Suppressor macrophage treated with lipopolysaccharide for 4 hours (primary cell): ENCODE data around the gene NCKAP5.

Source experiments
- DNase-seq: peaks from one replicate; pipeline ENCODE4 v3.0.0-alpha.2; 2020

NCKAP5 gene

DNA sequence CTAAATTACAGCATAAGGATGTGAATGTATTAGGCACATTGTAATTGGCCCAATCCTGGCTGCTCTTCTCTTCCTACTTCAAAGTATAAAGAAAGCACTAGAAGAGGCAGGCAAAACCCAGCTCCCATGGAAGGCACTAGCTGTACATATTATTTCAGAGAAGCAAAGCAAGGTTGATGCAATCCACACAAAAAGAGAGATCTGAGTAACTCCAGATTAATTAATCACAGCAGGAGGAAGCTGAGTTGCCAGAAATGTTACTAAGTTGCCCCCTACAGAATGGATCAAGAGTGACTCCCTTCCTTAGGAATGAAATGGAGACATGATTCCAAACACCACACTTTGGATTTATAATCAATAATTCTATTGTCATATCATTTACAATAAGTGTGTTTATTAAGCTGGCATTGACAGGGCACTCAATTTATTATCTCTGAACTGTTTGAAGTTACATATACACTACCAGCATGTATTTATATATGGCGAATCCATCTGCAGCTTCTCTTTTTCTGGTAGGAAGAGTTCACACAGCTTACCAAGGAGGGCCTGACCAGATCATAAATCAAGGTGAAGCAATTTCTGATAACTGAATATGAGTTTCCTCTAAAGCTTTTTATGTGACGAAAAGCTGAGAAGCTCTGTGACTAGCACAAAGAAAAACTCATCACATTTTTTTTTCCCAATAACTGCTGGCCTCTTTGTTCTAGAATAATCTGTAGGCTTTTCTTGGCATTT, 505.2 kb downstream of the NCKAP5 start:
- DNase-seq, result no peak

DNA sequence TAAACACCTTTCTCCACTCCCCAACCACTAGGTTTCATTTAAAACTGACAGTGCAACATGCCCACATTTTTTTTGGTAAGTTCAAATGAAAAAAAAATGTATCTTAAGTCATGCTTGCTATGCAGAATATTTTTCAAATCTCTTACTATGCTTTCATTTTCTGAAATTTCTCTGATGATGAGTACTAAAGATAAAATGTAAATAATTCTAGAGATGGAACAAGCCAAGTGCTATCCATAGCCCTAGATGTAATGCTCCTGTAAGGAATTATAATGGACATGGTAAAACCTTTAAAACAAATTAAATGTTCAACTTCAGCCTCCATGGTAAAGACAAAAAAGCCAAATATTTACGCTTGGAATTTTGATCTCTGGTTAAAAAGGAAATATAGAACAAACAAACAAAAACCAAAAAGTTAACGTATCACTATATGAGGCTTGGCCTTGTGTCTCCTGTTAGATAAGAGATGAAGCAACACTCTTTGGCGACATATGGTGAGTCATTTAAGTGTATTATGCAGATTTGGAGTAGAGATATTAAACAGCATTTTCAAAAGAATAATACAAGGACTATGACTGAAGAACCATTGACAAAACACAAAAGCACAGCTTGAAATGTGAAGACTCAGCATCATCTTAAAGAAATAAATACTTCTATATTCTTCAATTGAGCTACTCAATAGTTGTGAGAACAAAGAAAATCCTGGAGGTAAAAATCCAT, 506.2 kb downstream of the NCKAP5 start:
- no peak for DNase-seq

DNA sequence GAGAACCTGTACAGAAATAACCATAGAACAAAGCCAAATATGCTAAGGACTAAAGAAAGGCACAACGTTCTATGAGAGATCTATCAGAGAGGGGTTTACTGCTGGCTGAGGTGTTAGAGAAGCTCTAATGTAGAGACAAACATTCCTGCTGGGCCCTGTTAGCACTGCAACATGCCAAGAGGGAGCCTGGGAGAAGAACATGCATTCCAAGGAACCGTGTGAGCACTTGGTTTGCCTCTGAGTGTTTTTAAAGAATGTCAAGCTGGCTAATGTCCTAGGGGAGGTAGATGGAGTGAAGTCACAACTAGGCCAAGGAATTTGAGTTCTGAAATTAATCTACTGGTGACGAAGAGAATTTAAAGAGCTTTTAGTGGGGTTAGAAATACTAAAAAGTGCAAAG, 514.0 kb downstream of the NCKAP5 start:
- no peak for DNase-seq

DNA sequence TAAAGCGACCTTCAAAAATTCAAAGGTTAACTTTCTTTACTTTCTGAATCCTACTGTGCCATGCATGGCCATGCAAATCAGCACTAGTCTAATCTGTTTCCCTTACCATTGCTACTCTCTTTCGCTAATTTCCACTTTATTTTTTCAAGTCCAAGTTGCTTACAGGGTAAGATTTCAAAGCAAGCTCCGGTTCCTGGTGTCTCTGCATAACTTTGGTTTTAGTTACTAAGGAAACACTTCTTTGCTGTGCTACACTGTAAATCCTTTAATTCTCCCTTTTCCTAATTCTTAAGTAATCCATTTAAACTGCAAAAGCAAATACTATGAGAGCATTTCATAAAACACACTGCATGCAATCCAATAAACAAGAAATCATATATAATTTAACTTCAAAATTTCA, 514.7 kb downstream of the NCKAP5 start:
- no peak for DNase-seq

DNA sequence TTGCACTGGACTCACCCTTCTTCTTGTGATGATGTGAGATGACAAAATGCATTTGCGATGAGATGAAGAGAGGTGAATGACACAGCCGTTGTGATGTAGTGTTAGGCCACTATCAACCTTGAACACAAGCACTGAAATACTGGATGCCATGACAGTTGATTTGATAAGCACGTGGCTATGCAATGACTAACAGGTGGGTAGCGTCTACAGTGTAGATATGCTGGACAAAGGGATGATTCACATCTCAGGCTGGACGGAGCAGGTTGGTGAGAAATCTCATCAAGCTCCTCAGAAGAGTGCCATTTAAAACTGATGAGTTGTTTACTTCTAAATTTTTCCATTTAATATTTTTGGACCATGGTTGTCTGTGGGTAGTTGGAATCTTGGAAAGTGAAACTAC, 522.5 kb downstream of the NCKAP5 start:
- DNase-seq, result no peak

DNA sequence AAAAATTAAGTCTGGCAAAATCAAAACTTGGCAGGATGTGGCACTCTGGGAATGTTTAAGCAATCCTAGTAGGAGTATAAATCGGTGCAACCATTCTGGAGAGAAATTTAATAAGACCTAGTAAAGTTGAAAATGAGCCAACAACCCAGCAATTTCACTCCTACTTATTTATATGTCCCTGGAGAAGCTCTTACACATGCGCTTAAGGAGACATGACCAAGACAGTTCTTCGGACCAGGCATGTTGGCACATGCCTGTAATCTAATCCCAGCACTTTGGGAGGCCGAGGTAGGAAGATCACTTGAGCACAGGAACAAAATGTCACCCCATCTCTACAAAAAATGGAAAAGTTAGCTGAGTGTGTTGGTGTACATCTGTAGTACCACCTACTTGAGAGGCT, 523.7 kb downstream of the NCKAP5 start:
- no peak for DNase-seq

DNA sequence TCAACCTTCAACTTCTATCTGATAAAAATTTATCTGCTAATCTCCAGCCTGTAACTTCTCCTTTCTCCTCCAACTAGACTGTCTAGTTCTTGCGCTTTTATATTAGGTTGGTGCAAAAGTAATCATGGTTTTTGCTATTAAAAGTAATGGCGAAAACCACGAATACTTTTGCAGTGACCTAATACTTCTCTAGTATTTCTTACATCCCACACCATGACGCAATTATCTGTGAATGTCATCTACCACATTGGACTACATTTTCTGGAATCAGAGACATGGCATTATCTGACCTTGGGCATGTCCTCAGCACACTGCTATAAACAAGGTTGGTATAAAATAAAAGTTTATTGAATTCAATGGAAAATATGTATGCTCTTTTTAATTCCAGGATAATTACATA, 528.1 kb downstream of the NCKAP5 start:
- DNase-seq, result no peak

DNA sequence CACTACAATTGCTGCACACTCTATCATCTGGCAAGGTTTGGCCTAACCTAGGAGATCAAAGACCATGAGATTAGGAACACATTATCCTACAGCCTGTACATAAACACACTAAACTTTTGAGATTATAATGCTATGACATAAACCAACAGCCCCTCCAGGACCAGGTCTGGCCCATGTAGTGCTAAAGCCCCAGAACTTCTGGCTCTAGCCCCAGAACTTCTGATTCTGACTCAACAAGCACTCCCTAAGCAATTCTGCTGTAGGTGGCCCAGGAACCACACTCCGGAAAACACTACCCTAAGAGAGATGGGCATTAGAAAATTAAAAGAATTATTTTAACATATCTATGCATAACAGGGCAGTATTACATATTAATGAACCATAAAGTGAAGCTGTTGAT, 528.7 kb downstream of the NCKAP5 start:
- DNase-seq, result no peak

DNA sequence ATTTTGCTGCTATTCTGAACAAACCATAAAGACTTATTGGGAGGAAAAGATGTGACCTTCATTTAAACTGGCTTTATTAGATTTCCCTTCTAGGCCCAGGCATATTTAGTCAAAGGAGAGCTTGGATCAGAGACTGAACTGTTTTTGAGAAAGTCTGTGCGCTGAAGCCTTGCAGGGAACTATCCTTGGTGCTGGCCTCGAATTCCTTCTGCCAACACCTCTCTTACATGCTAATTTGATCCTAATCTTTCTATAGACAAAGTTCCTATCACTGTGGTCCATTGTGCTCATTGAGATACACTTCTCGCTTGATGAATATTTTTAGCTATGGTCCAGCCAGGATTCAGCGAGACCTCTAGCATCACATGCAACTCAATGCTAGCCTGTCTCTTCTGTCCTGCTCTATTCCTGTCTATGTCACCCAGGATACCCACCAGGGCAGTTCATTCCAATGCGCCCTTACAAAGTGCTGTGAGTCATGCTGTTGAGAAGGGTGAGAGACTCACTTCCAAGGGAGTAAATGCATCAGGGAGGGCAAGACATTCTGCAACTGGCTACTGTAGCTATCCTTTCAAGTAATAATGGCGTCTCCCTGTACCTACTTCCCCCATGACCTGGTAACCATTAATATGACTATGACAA, 541.6 kb downstream of the NCKAP5 start:
- DNase-seq, result no peak

DNA sequence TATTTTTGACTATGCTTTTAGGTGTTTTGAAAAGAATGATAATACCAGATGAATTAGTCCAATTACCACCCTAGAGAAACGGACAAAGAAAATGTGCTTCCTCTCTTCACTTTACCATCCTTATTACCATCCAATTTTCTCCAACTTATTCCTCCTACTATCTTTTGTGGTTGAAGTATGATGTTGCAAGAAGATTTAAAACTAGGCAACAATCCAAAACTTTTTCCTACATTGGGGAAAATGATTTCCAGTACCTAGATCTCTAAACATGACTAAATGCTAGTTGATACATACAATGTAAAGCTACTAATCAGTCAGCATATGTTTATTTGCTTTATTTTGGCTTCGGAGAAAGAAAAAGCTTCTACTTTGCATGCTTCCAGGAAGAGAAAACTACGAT, 543.3 kb downstream of the NCKAP5 start:
- DNase-seq, result no peak

DNA sequence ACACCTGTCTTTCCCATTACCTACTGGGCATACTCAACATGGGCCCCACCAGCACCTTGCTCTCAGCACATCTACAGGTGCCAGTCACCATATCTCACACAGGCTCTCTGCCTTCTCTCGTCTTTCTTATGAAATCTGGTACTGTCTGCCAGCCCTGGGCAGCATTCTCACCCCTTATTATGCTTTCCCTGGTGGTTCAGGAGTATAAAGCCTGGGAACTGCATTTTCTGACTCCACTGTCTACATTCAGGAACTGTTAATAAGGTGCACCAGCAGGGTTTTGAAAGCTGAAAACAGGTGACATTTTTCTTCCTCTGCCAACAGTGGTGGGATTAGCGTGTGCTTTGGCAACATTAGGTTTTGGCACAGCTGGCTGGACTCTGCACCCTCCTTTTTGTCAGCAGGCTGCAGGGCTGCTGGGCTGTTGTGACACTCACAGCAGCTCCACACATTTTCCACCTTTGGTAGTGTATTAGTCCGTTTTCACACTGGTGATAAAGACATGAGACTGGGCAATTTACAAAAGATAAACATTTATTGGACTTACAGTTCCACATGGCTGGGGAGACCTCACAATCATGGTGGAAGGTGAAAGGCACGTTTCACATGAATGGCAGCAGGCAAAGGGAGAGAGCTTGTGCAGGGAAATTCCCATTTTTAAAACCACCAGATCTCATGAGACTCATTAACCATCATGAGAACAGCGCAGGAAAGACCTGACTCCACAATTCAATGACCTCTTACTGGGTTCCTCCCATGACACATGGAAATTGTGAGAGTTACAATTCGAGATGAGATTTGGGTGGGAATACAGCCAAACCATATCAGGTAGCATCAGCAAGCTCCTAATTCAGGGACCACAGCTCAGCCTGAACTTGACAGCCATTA, 555.2 kb downstream of the NCKAP5 start:
- DNase-seq, result no peak

DNA sequence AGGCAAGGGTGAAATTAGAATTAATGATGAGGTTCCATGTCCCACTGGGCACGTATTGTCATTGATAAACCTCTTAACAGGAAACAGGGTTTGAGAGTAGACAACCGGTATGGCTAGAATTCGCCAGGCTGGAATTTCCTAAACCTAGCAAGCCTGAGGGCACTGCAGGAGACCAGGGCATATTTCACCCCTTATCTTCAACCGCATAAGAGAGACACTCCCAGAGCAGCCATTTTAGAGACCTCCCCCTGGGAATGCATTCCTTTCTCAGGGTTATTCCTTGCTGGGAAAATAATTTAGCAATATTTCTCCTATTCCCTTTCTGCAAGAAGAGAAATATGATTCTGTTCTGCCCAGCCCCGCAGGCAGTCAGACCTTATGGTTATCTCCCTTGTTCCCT, 563.6 kb downstream of the NCKAP5 start:
- DNase-seq, result no peak

DNA sequence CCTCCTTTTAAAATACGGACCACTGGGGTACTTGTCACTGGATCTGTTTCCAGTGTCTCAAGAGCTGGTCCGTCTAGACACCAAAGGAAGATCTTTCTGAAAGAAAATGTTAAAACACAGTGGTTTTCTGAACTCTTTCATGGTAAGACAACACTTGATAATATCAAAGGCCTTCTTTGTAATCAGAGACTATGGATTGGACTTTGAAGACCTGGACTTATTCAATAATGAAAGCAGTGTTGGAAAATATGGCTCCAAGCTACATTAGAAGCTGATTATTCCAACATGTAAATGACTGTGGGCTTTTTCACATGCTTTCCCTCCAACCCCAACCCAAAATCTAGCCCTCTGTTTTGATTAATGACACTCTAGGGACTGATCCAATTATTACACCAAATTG, 568.8 kb downstream of the NCKAP5 start:
- DNase-seq, result no peak

DNA sequence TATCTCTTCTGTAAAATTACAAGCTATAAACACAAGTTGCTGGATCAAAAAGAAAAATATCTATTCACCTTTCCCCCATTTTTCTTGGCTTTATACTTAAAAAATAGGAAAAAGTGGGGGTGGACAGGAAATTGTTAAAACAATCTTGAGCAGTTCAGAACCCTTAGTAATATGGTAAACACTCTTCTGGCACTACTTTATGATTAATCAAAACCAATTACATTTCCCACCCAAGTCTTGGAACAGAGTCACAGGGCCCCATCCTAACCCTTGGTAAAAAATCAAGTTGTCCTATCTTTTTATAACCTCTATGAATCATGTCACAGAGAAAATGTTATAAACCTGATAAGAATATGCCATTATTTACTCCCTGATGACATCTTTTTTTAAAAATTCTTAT, 570.0 kb downstream of the NCKAP5 start:
- no peak for DNase-seq

DNA sequence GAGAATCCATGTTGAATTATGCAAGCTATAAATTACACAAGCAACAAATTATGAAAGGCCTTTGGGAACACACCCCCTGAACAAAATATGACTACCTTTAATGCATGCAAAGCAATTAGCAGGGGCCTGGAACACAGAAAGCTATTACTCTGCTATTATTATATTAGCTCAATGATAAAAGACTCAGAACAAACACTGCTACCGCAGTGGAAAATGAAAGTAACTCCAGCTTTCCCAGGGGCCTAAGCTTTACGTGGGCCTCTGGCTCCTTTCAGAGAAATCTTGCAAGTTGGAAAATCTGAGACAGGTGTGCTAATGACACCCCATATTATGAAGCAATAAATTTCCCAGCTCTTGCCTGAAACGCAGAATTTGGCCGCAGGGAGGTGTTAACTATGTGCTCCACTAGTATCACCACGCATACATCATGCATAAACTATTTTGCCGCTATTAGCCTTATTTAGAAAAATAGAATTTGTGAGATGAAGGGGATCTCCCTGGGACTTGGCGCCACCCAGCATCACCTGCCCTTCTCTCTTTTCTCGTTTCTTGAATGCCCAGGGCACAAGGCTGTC, 576.7 kb downstream of the NCKAP5 start:
- DNase-seq, result no peak

DNA sequence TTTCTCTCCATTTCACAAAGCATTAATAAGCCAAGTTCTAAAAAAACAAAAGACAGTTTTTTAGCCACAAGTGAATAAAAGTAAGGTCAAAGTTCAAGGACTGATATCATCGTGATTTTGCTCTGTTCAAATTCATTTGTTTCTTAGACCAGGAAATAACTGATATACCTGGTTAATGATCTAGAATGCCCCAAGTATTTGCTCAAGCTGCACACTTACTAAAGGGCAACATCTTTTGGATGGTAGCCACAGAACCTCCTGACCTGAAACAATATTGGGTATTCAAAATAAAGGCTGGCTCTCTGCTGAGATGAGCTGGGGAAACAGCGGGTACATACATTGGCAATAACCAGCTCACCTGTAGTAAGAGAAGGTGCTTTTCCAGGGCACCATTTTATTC, 583.5 kb downstream of the NCKAP5 start:
- no peak for DNase-seq

DNA sequence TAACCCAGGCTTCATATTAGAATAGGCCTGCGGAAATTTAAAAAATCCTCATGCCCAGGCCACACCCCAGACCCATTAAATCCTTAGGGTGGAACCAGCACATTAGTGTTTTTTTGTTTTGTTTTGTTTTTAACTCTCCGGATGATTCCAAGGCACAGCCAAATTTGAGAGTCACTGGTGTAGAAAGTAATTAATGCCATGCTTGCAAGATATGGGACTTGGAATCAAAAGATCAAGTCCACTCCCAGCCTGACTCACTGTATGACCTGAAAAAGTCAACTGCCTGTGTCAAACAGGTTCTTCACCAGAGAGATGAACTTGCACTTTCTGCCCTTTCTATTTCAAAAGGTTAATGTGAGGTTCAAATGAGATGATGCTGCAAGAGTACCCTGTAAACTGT, 588.0 kb downstream of the NCKAP5 start:
- no peak for DNase-seq

DNA sequence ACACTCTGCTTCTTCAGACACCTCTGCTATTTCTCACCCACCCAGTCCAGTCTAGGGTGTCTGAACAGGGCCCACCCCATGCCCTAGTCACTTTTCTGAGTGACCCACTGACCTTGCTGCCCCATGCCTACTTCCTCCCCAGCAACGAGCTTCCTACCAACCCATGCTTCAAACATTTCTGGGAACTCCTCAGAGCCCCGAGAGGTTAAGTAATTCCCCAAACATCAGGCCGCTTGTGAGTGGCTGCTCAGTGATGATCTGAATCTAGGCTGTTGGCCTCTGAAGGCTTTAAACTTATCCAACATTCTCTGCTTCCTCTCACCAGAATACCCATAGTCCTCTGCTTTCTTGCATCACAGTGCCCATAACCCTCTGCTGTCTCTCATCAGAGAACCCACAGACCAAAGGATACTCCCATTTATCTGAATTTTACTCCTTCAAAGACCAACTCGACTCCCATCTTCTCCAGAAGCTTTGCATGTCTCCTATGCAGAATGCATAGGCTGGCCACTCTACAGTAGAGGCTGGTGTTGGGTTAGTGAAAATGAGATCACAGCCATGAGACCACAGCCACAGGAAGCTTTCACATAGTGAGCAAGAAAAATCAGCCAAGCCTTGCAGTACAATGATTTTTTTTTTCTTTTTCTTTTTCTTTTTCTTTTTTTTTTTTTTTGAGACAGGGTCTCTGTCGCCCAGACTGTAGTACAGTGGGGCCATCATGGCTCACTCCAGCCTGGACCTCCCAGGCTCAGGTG, 588.7 kb downstream of the NCKAP5 start:
- no peak for DNase-seq

DNA sequence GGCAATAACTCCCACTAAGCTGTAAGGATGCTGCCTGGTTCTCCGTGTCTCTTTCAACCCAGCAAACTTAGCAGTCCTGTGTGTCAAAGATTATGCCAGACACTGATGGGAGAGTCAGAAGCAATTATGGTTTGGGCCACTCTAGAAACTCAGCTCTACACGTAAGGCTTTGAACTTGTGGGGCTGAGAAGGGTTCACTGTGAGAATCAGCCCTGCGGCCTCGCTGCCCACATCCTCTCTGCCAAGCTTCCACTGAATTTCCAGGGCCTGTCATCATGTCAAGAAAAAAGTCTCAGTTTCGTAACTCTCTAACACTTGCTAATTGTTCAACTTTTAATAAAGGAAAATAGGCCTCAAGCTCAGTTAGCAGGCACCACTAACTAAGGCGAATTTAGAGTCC, 589.4 kb downstream of the NCKAP5 start:
- DNase-seq, result no peak

DNA sequence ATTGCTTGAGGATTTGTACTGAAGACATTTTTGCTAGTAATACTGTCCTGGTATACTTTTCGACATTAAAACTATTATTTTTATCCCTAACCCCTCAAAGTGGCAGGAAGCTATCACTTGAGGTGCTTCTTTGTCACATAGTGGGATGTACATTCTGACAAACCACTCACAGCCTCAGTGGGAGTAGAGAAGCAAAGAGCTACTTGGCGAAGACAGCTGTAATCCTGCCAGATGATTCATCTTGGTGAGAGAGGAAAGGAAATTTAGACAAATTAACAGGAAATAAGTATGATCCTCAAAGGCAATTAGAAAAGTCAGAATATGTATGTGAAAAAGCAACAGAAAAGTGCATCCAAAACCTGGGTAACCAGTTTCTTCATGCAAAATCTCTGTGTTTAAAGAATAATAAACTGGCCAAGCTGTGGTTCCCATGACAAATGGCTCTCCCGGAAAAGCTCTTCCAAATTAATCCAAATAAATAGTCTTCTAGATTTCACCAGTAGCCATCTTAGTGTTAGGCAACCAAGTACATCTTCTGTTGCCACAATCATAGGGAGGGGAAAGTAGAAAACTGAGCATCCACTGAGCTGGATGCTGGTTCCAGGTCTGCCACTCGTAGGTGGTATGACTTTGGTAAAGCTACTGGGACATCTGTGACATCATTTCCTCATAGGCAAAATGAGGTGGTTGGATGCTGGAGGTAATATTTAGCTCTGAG, 590.3 kb downstream of the NCKAP5 start:
- DNase-seq, result no peak
